GM10266 (cell line): Measurements from ENCODE around the gene TRAF7.

ENCODE experiments used
- DNase-seq: peaks from one replicate; pipeline ENCODE4 v3.0.0; 2012; ENCODE audit errors: extremely low spot score
- TF ChIP-seq, protein P1 (sequence below): IDR thresholded peaks from 2 replicates; pipeline ENCODE4 v1.5.1; 2012; ENCODE audit warnings: mild to moderate bottlenecking, low read depth; ENCODE audit not compliant: control insufficient read depth, insufficient read depth; ENCODE audit errors: missing control alignments

The TRAF7 gene

GRCh38 chr16:2184346-2184745 lies 28.8 kb downstream of the TRAF7 start:
- TF ChIP-seq, protein P1, sequence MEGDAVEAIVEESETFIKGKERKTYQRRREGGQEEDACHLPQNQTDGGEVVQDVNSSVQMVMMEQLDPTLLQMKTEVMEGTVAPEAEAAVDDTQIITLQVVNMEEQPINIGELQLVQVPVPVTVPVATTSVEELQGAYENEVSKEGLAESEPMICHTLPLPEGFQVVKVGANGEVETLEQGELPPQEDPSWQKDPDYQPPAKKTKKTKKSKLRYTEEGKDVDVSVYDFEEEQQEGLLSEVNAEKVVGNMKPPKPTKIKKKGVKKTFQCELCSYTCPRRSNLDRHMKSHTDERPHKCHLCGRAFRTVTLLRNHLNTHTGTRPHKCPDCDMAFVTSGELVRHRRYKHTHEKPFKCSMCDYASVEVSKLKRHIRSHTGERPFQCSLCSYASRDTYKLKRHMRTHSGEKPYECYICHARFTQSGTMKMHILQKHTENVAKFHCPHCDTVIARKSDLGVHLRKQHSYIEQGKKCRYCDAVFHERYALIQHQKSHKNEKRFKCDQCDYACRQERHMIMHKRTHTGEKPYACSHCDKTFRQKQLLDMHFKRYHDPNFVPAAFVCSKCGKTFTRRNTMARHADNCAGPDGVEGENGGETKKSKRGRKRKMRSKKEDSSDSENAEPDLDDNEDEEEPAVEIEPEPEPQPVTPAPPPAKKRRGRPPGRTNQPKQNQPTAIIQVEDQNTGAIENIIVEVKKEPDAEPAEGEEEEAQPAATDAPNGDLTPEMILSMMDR: no peak
- no peak for DNase-seq

DNA sequence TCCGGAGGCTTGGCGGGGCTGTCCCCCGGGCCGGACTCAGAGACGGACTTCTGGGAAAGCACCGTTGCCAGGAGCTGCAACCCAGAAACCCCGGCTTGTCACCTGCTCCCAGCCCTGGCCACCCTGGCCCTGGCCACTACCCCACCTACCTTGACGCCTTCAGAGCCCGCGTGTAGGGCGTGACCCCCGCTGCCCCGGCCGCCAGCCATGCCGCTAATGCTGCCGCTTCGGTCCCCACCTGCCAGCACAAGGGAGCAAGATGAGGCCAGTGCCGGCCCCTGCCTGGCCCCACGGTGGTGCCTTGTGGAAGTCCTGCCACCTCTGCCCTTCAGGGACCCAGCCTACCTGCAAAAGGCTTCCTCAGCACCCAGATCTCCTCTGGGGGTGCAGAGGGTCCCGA lies 29.4 kb downstream of the TRAF7 start:
- DNase-seq: no peak
- TF ChIP-seq, protein P1: no peak

- TF ChIP-seq, protein P1: no peak
- DNase-seq: no peak
Observed at GRCh38 chr16:2186064-2186463, 30.5 kb downstream of the TRAF7 start.

DNA sequence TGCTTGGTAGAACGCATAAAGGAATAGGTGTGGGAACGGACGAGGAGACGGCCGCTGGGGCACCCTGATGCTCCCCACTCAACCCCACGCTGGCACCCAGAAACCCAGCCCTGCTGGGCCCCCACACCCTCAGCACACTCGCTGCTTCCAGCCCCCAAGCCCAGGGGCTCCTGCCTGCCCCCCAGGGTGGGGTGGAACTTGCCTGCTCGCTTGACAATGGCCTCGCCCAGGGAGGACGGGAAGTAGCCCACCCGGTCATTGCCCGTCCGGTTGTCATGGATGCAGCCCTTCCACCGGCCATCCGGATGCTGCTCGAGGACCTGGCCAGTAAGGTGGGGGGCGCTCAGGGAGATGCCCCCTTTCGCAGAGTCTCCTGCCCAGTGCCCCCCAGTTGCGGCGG lies 30.9 kb downstream of the TRAF7 start:
- DNase-seq: no peak
- TF ChIP-seq, protein P1: no peak

- no peak for DNase-seq
Observed at GRCh38 chr16:2187212-2187611, 31.6 kb downstream of the TRAF7 start.

GRCh38 chr16:2188395-2188794 lies 32.8 kb downstream of the TRAF7 start:
- no peak for DNase-seq
- TF ChIP-seq, protein P1: no peak

More at GRCh38 chr16:2187212-2187611, 31.6 kb downstream of the TRAF7 start:
- TF ChIP-seq, protein P1: no peak

DNA sequence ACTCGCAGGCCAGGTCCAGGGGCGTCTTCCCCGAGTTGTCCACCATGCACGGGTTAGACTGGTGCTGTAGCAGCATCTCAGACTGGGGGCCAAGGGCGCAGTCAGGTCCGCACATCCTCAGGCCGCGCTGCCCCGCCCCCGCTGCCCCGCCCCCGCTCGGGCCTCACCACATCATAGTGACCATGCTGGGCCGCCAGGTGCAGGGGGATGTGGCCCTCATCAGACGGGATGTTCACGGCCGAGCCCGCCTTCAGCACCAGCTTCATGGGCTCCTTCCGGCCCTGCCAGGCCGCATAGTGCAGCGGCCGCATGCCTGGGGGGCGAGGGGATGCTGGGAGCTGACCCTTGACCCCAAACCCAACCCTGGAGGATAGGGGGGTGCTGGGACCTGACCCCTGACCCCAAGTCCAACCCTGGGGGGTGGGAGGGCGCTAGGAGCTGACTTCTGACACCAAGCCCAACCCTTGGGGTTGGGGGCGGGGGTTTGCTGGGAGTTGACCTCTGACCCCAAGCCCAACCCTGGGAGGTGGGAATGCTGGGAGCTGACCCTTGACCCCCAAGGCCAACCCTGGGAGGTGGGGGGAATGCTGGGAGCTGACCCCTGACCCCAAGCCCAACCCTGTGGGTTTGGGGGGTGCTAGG lies 33.8 kb downstream of the TRAF7 start:
- DNase-seq: no peak

More for the DNA sequence above, 33.8 kb downstream of the TRAF7 start:
- TF ChIP-seq, protein P1: no peak
